Osteoblast (primary cell): ENCODE data around the gene ZNF836. TPM values are rescaled to one million over a fixed set of nuclear protein-coding genes. Genes with fewer than 3 reads are reported as not detected.

Source experiments
- DNase-seq: peaks from one replicate; pipeline ENCODE4 v3.0.0; 2011; ENCODE audit warnings: low spot score, mixed read lengths; ENCODE audit not compliant: insufficient read length; ENCODE audit errors: missing footprints
- H2AFZ ChIP-seq: 2 replicates; pipeline ENCODE4 v1.6.0; 2011; ENCODE audit warnings: mild to moderate bottlenecking, low read length
- H3K27ac ChIP-seq: 2 replicates; pipeline ENCODE4 v1.5.1; 2011; ENCODE audit warnings: mild to moderate bottlenecking, low read depth, low read length, moderate library complexity
- H3K27me3 ChIP-seq: 2 replicates; pipeline ENCODE4 v1.6.0; 2012; ENCODE audit warnings: mild to moderate bottlenecking, control low read depth, inconsistent platforms, low read length, moderate library complexity; ENCODE audit not compliant: insufficient read depth
- H3K36me3 ChIP-seq: 2 replicates; pipeline ENCODE4 v1.5.1; 2011; ENCODE audit warnings: mild to moderate bottlenecking, low read length, control low read depth, moderate library complexity; ENCODE audit not compliant: insufficient read depth
- H3K4me1 ChIP-seq: 2 replicates; pipeline ENCODE4 v1.5.1; 2011; ENCODE audit warnings: mild to moderate bottlenecking, low read length, control low read depth, moderate library complexity; ENCODE audit not compliant: insufficient read depth
- H3K4me2 ChIP-seq: 2 replicates; pipeline ENCODE4 v1.6.0; 2011; ENCODE audit warnings: mild to moderate bottlenecking, low read length; ENCODE audit not compliant: insufficient read depth
- H3K4me3 ChIP-seq: fragments of 200-600 bp; sonication (generic); 3 replicates; pipeline ENCODE4 v1.5.1; 2012; ENCODE audit warnings: mild to moderate bottlenecking, low read length, inconsistent platforms; ENCODE audit not compliant: insufficient read depth
- H3K79me2 ChIP-seq: 2 replicates; pipeline ENCODE4 v1.6.0; 2012; ENCODE audit warnings: mild to moderate bottlenecking, low read length, control low read depth, inconsistent platforms; ENCODE audit not compliant: insufficient read depth
- H3K9me3 ChIP-seq: 2 replicates; pipeline ENCODE4 v1.5.1; 2011; ENCODE audit warnings: low read depth, low read length, control low read depth
- H4K20me1 ChIP-seq: 2 replicates; pipeline ENCODE4 v1.6.0; 2012; ENCODE audit warnings: mild to moderate bottlenecking, low read length, control low read depth; ENCODE audit not compliant: insufficient read depth
- CTCF ChIP-seq: IDR thresholded peaks from 2 replicates; pipeline ENCODE4 v1.5.1; 2011; ENCODE audit warnings: mild to moderate bottlenecking, low read depth, low read length, moderate library complexity; ENCODE audit errors: extremely low read depth
- total RNA-seq: library from RNA; depleted of rRNA; stranded (reverse); fragments of >200 nt; gene quantifications from 2 replicates; pipeline ENCODE4 v1.2.3, GENCODE V29; 2012

ZNF836 gene
- total RNA-seq, 1 donor, result 11.9 TPM

- H3K36me3 ChIP-seq, result peaks cover 63% of the 10 kb centered on the region
- peaks cover 97% of the 10 kb centered on the region for H3K79me2 ChIP-seq
- H3K9me3 ChIP-seq, result no peaks in the 10 kb centered on the region
- H4K20me1 ChIP-seq, result peaks cover 77% of the 10 kb centered on the region
- H3K4me1 ChIP-seq, result peaks cover 14% of the 10 kb centered on the region
- H3K27ac ChIP-seq, result no peak overlapping the region
- H3K27me3 ChIP-seq, result no peaks in the 10 kb centered on the region
- H2AFZ ChIP-seq, result no peak overlapping the region
- no peak for DNase-seq
- H3K4me2 ChIP-seq, result no peak overlapping the region
- TF ChIP-seq CTCF, result no peak
- no peak overlapping the region for H3K4me3 ChIP-seq
Measured at GRCh38 chr19:52198678-52199077, 27.3 kb upstream of the ZNF836 start.

GRCh38 chr19:52197964-52198363 lies 26.5 kb upstream of the ZNF836 start:
- H3K9me3 ChIP-seq, result no peaks in the 10 kb centered on the region
- peaks cover 14% of the 10 kb centered on the region for H3K4me1 ChIP-seq
- no peak for DNase-seq
- H3K79me2 ChIP-seq, result peaks cover 97% of the 10 kb centered on the region
- peaks cover 60% of the 10 kb centered on the region for H3K36me3 ChIP-seq
- no peak overlapping the region for H3K4me3 ChIP-seq
- no peak overlapping the region for H3K4me2 ChIP-seq
- no peak overlapping the region for H3K27ac ChIP-seq
- no peaks in the 10 kb centered on the region for H3K27me3 ChIP-seq
- no peak for TF ChIP-seq CTCF
- H4K20me1 ChIP-seq, result peaks cover 81% of the 10 kb centered on the region
- H2AFZ ChIP-seq, result no peak overlapping the region

GRCh38 chr19:52196256-52196967 lies 25.0 kb upstream of the ZNF836 start:
- H3K27ac ChIP-seq, result peak overlapping the region; percentile 40
- H3K36me3 ChIP-seq, result peaks cover 49% of the 10 kb centered on the region

More at GRCh38 chr19:52196256-52196967, 25.0 kb upstream of the ZNF836 start:
- Histone ChIP-seq H3K4me2 (no peak overlapping the region), H3K4me3 (no peak overlapping the region), H3K27me3 (no peaks in the 10 kb centered on the region), H3K79me2 (peaks cover 97% of the 10 kb centered on the region), H2AFZ (no peak overlapping the region), H4K20me1 (peaks cover 86% of the 10 kb centered on the region), H3K4me1 (peaks cover 17% of the 10 kb centered on the region), H3K9me3 (no peaks in the 10 kb centered on the region)
- DNase-seq, result no peak
- TF ChIP-seq CTCF, result no peak
